Measurements from ENCODE around the gene HINT3. TPM values are rescaled to one million over a fixed set of nuclear protein-coding genes. Genes with fewer than 3 reads are reported as not detected.
A peak's percentile ranks its signal among the peaks of the same experiment; 100 is the strongest.

HINT3 gene
- total RNA-seq, 1 experiment from 2014 or later, result 12.7 TPM

DNA sequence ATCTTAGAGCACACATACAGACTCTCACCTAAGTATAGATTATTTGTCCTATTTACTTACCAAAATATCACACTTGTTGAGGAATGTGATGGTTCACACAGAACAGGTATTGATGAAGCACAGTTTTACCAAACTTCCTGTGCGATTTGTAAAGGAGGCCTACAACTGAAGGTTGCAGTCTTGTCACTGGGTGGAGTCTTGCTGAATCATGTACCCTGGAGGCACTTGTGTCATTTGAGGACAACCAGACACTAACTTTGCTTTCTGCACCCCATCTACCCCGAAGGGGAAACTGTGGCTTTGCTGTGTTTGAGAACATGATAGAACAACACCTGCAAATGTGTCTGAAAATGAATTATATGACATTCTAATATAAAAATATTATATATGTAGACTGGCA, 32.4 kb upstream of the HINT3 start:
- ChIA-PET POLR2A (no interaction called here), RAD21 (ENCODE audit: low non-redundant PET in 1 of 2, low total read pairs in 2 of 2, uncharacterized antibody in 2 of 2, unreplicated experiment in 2 of 2) (no interaction called here), CTCF (interaction anchor here (1.4 kb wide), 1 partner anchor 32 kb away, joined by 4 read pairs; the partner anchor contains the start of gene HINT3)
- no peaks in the 10 kb centered on the region for H4K20me1 ChIP-seq (ENCODE audit: insufficient read depth)
- H3K36me3 ChIP-seq (ENCODE audit: control insufficient read depth in 1 of 2, insufficient read depth in 2 of 2, low read length in 2 of 2), result 0 out of 4 replicates have a peak, but pooled peaks cover 0 to 3% of the 10 kb centered on the region in 2 experiments
- no peaks in the 10 kb centered on the region for H3K27me3 ChIP-seq (ENCODE audit: insufficient read depth, low read length)
- H3K79me2 ChIP-seq (ENCODE audit: insufficient read depth, low read length), result no peaks in the 10 kb centered on the region
- H3K9me3 ChIP-seq (ENCODE audit: control insufficient read depth in 1 of 2, insufficient read depth in 1 of 2, low read depth in 1 of 2, low read length in 2 of 2), result no peaks in the 10 kb centered on the region
- no peaks in the 10 kb centered on the region for H3K9me2 ChIP-seq (ENCODE audit: insufficient read depth)
- ATAC-seq (peak; percentile 47; the same call in 1 of the 2 replicates), DNase-seq (ENCODE audit: low read depth, low spot score) (no peak)
- intact Hi-C loops (cut with micrococcal nuclease), result no loop called here
- no peak overlapping the region for H3K9ac ChIP-seq (ENCODE audit: low read length)
- peak; percentile 19; the same call in 1 of the 2 replicates for TF ChIP-seq JUND (IDR thresholded peaks at IDR 0.05)
- TF ChIP-seq, protein P1, sequence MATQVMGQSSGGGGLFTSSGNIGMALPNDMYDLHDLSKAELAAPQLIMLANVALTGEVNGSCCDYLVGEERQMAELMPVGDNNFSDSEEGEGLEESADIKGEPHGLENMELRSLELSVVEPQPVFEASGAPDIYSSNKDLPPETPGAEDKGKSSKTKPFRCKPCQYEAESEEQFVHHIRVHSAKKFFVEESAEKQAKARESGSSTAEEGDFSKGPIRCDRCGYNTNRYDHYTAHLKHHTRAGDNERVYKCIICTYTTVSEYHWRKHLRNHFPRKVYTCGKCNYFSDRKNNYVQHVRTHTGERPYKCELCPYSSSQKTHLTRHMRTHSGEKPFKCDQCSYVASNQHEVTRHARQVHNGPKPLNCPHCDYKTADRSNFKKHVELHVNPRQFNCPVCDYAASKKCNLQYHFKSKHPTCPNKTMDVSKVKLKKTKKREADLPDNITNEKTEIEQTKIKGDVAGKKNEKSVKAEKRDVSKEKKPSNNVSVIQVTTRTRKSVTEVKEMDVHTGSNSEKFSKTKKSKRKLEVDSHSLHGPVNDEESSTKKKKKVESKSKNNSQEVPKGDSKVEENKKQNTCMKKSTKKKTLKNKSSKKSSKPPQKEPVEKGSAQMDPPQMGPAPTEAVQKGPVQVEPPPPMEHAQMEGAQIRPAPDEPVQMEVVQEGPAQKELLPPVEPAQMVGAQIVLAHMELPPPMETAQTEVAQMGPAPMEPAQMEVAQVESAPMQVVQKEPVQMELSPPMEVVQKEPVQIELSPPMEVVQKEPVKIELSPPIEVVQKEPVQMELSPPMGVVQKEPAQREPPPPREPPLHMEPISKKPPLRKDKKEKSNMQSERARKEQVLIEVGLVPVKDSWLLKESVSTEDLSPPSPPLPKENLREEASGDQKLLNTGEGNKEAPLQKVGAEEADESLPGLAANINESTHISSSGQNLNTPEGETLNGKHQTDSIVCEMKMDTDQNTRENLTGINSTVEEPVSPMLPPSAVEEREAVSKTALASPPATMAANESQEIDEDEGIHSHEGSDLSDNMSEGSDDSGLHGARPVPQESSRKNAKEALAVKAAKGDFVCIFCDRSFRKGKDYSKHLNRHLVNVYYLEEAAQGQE (IDR thresholded peaks at IDR 0.05; ENCODE audit: low read depth), result no peak
- no TSS peak for BruUV-seq (replicated peaks)
- no peak overlapping the region for H2AFZ ChIP-seq (ENCODE audit: low read depth, low read length, poor library complexity, severe bottlenecking)
- H3K4me2 ChIP-seq (ENCODE audit: low read length), result peak overlapping the region; percentile 46
- H3K27ac ChIP-seq (ENCODE audit: low read depth, low read length), result no peak overlapping the region
- H3K4me3 ChIP-seq (replicated peaks in 1 of 2; ENCODE audit: low read depth in 1 of 2, low read length in 2 of 2), result no peak overlapping the region
- peaks cover 4 to 15% of the 10 kb centered on the region in 2 experiments for H3K4me1 ChIP-seq (ENCODE audit: control insufficient read depth in 1 of 2, insufficient read depth in 2 of 2, low read length in 2 of 2)

- Histone ChIP-seq H3K4me2 (ENCODE audit: low read length) (no peak overlapping the region), H3K9me3 (ENCODE audit: control insufficient read depth in 1 of 2, insufficient read depth in 1 of 2, low read depth in 1 of 2, low read length in 2 of 2) (no peaks in the 10 kb centered on the region), H3K4me1 (ENCODE audit: control insufficient read depth in 1 of 2, insufficient read depth in 2 of 2, low read length in 2 of 2) (peaks cover 4 to 15% of the 10 kb centered on the region in 2 experiments), H3K36me3 (ENCODE audit: control insufficient read depth in 1 of 2, insufficient read depth in 2 of 2, low read length in 2 of 2) (0 out of 4 replicates have a peak, but pooled peaks cover 0 to 3% of the 10 kb centered on the region in 2 experiments), H4K20me1 (ENCODE audit: insufficient read depth) (no peaks in the 10 kb centered on the region), H3K9me2 (ENCODE audit: insufficient read depth) (no peaks in the 10 kb centered on the region), H3K9ac (ENCODE audit: low read length) (no peak overlapping the region), H3K27ac (ENCODE audit: low read depth, low read length) (no peak overlapping the region), H2AFZ (ENCODE audit: low read depth, low read length, poor library complexity, severe bottlenecking) (no peak overlapping the region), H3K27me3 (ENCODE audit: insufficient read depth, low read length) (no peaks in the 10 kb centered on the region), H3K4me3 (replicated peaks in 1 of 2; ENCODE audit: low read depth in 1 of 2, low read length in 2 of 2) (no peak overlapping the region), H3K79me2 (ENCODE audit: insufficient read depth, low read length) (no peaks in the 10 kb centered on the region)
- intact Hi-C loops (cut with micrococcal nuclease), result no loop called here
- no peak for DNase-seq (ENCODE audit: low read depth, low spot score)
- ChIA-PET CTCF (interaction anchor here (1.4 kb wide), 1 partner anchor 32 kb away, joined by 4 read pairs; the partner anchor contains the start of gene HINT3), RAD21 (ENCODE audit: low non-redundant PET in 1 of 2, low total read pairs in 2 of 2, uncharacterized antibody in 2 of 2, unreplicated experiment in 2 of 2) (no interaction called here), POLR2A (no interaction called here)
- BruUV-seq (replicated peaks), result no TSS peak
- ATAC-seq, result no peak
- TF ChIP-seq CEBPB (IDR thresholded peaks at IDR 0.05; ENCODE audit: low read depth) (no peak), FOSL1 (IDR thresholded peaks at IDR 0.05; ENCODE audit: low read depth) (no peak), EZH2 (IDR thresholded peaks at IDR 0.05) (no peak), MAX (IDR thresholded peaks at IDR 0.05) (no peak), ZNF274 (IDR thresholded peaks at IDR 0.05; ENCODE audit: low read depth, low read length) (no peak)
- TF ChIP-seq, protein P1 (IDR thresholded peaks at IDR 0.05; ENCODE audit: low read depth), result no peak
- TF ChIP-seq, protein P2, sequence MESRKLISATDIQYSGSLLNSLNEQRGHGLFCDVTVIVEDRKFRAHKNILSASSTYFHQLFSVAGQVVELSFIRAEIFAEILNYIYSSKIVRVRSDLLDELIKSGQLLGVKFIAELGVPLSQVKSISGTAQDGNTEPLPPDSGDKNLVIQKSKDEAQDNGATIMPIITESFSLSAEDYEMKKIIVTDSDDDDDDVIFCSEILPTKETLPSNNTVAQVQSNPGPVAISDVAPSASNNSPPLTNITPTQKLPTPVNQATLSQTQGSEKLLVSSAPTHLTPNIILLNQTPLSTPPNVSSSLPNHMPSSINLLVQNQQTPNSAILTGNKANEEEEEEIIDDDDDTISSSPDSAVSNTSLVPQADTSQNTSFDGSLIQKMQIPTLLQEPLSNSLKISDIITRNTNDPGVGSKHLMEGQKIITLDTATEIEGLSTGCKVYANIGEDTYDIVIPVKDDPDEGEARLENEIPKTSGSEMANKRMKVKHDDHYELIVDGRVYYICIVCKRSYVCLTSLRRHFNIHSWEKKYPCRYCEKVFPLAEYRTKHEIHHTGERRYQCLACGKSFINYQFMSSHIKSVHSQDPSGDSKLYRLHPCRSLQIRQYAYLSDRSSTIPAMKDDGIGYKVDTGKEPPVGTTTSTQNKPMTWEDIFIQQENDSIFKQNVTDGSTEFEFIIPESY (IDR thresholded peaks at IDR 0.05; ENCODE audit: extremely low read depth, insufficient replicate concordance, low read length), result no peak
These were observed 31.7 kb upstream of the HINT3 start for GRCh38 chr6:125924697-125925358.
